DMS114 treated with DMSO at 0.1 percent for 48 hours (cell line): ENCODE data around the gene EGF.
"Not testable (repeated sequence)": the region's sequence is repeated elsewhere in the genome, so short reads cannot be mapped to it uniquely, and the experiment has no call there.

Source experiments
- DNase-seq: peaks from one replicate; lab custom pipeline; 2025; ENCODE audit not compliant: unreplicated experiment; lab: John Stamatoyannopoulos, UW

The EGF gene

DNA sequence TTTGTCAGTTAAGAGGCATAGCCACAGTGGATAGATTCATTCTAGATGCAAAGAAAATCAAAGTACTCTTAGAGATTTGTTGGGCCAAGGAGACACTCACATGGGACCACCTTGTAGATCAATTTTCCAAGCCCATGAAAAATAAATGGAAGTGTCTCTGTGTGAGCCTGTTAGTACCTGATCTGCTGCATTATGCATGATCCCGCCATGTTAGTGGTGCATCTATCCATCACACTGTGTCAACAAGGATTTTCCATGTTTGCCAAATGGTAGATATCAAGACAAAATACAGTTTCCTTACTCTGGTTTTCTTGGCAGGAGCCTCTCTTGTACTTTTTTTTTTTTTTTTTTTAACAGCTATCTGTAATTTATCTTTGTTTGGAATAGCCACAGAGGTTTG is 112.4 kb downstream of the EGF start:
- DNase-seq: no peak

GRCh38 chr4:110025718-110026117 is 113.0 kb downstream of the EGF start:
- no peak for DNase-seq

GRCh38 chr4:110032603-110033002 is 119.9 kb downstream of the EGF start:
- no peak for DNase-seq

DNA sequence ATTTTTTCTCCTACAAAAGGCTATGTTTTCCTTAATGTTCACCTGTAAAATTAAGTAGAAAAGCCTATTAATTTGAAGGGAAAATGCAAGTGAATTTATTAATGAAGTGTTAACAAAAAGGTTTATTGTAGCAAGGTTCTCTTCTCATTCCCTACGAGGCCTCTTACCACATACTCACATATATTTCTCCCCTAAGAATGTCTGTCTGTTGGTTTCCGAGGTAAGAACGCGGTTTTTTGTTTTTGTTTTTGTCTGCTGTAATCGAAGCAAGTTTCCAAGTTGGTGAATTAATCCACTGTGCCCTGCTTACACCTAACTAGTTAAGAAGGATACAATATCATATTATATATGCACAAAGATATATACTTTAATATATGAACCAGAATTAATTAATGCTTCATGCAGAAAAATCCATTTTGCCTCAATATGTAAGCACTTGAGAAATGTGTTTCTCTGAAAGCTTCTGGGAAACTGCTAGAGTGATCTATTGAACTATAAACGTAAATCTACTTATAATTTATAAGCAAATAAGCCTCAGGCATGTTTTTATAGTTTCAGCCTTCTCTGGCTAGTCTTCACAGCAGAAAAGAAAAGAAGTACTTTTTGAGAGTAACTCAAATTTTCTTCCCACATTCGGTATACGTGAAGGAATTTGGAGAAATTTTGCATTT is 120.8 kb downstream of the EGF start:
- no peak for DNase-seq

GRCh38 chr4:110034026-110034393 is 121.3 kb downstream of the EGF start:
- no peak for DNase-seq

GRCh38 chr4:110039164-110039563 is 126.5 kb downstream of the EGF start:
- DNase-seq: not testable (repeated sequence)

DNA sequence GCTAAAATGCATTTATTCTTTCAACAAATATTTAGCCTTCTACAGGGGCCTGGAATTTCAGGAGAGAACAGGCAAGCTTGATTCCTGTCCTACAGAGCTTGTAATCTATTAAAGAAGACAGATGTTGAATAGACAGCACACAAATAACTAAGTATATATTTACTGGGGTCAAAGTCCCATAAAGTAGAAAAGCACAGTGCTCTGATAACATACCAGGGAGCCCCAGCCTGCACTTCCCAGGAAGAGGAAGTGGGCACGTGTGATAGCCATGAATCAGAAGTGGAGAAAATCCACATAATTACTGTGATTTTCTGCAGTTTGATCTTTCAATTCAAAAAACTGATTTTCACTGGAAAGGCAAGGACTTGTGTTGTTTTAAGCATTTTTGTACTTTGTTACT is 129.1 kb downstream of the EGF start:
- DNase-seq: no peak

DNA sequence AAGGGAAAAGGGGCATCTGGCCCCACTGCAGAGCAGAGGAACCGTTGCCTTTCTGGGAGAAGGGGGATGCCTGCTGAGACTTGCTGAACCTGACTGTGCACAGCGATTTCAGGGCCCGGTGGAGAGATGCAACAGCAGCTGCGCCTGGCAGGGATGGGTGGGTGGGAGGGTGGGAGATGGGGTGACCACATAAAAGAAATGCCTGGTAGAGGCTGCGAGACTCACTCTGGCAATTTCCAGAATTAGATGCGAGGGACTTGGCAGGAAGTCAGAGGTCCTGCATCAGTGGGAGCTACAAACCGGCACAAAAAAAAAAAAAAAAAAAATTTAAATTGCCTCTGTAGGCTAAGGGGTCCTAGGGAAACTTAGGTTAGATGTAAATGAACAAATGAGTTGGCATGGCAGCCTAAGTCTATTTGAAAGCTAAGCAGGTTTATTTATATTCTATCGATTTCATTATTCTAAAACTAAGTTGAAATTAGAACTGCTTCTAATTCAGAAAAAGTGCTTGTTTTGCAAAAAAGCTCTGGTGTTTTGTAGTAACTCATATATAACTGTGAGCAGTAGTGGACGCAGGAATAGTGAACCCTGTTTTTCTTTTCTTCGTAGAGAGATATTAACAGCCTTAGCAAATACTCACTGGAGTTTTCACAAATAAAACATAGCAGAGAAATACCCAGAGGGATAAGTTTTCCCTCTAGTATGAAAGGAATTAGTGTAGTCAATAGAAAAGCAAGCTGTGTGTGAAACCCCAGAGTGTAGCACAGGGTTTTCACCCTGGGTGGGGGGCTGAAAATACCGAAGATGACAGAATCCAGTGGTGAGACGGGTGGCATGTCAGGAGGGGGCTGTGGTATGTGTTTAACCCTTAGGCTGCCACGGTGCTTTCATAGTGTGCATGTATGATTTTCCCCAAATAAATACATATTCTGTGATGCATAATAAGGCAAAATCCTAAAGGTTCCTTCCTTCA is 130.1 kb downstream of the EGF start:
- no peak for DNase-seq

DNA sequence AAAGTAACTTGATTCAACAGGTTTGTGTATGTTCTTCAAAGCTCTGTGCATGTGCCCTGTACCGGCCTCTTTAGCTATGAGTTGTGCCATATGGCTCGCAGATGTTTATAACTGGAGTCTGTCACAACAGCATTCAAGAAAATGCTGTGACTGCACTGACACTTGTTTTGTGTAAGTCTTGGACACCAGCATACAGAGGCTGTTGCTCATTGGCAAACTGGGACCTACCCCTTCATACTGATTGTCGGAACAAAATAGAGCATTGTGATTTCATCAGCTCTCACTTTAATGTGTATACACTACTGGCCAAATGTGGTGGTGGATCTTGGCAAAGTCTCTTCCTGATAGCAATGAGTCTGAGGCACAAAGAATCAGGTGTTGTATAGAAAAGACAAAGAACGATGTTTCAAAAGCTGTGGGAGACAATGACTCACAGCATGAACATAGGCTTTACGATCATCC is 133.9 kb downstream of the EGF start:
- no peak for DNase-seq

GRCh38 chr4:110049951-110050925 is 137.6 kb downstream of the EGF start:
- DNase-seq: no peak

DNA sequence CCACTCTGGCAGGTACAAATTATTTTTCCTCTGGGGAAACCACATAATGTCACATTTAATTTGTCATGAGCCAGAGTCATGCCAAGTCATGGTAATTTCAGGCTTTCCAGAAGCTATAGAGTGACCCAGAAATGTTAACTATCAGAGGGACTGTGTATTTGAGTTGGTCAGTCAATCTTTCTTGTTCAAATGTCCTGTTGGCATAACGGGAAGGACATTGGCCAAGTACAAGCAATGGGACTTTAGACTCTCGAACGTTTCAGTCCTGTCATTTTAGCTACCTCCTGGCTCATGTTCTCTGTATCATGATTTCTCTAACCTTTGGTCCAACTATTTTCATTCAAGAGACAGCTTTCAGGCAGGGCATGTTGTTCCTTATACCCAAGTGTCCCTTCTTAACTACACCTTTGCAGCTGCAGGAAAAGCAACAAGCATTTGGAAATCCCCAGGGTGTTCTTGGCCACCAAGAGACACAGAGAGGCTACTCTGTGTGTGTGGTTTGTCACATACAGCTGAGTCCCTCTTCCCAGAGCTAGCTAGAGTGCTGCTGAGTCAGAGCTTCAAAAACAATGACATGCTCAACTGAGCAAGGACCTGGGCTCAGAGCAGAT is 142.6 kb downstream of the EGF start:
- no peak for DNase-seq

GRCh38 chr4:110058677-110059076 is 146.0 kb downstream of the EGF start:
- no peak for DNase-seq

DNA sequence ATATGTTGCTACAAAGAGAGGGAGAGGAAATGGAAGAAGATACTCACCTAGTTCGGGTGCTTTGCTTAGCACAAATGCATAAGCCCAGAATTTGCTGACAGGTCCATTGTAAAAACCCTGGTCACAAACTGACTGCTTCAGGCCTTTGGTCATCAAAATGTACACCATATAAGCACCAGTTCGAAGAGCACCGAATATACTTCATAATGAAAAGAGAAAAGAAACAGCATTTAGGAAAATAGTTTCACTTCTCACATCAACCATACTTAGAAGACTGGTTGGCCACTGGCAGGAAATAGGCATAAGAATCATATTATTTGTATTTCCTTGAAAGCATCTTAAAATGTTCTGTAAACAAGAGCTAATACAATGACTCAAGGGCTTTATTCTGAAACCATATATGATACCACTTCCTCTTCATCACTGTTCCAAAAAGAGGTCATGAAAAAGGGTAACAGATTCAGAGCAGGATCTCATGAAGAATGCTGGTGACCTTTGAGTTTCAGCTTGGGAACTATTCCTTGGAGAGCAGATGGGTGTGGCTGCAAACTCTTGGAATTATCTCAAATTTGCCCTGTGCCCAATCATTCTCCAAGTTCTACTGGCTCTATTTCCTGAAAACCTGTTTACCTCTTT is 147.0 kb downstream of the EGF start:
- DNase-seq: no peak

- no peak for DNase-seq
Measured at GRCh38 chr4:110061076-110061475, 148.4 kb downstream of the EGF start.
